HG03342 (cell line): ENCODE measurements around the gene ZNF860.
A peak's percentile ranks its signal among the peaks of the same experiment; 100 is the strongest.
"Not testable (repeated sequence)": the region's sequence is repeated elsewhere in the genome, so short reads cannot be mapped to it uniquely, and the experiment has no call there.

ENCODE experiments used
- ATAC-seq: cut with Tn5 transposase; IDR thresholded peaks from one replicate; pipeline ENCODE4 v1.9.1; 2021; ENCODE audit warnings: mild to moderate bottlenecking, moderate library complexity; ENCODE audit not compliant: unreplicated experiment

Gene ZNF860

DNA sequence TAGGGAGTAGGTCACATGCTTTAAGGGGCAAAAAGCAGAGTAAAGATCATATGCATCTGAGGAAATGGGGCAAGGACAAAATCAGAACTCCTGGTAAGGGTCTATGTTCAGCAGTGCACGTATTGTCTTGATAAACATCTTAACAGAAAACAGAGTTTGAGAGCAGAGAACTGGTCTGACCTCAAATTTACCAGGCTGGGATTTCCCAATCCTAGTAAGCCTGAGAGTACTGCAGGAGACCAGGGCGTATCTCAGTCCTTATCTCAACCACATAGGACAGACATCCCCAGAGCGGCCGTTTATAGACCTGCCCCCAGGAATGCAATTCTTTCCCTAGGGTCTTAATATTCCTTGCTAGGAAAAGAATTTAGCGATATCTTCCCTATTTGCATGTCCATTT lies 13.5 kb downstream of the ZNF860 start:
- ATAC-seq = not testable (repeated sequence)

DNA sequence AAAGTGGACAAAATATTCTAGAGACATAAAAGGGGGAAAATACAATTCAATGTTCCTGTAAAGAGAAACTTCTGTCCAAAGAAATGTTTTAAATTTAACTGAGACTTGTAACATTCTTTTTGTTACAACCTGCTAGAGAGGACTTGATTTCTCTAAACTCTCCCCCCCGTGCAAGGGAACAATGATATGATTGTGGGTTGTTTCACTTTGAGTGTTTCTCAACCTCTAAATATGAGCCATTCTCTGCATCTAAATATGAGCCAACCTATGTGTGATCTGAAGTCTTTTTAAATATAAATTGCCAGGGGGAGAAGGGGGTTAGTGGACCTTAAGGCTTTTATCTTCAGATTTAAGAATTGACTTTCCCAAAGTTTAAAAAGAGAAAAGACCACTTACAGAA lies 14.6 kb downstream of the ZNF860 start:
- no peak for ATAC-seq

- no peak for ATAC-seq
These were observed 15.9 kb downstream of the ZNF860 start for GRCh38 chr3:31997500-31997899.

DNA sequence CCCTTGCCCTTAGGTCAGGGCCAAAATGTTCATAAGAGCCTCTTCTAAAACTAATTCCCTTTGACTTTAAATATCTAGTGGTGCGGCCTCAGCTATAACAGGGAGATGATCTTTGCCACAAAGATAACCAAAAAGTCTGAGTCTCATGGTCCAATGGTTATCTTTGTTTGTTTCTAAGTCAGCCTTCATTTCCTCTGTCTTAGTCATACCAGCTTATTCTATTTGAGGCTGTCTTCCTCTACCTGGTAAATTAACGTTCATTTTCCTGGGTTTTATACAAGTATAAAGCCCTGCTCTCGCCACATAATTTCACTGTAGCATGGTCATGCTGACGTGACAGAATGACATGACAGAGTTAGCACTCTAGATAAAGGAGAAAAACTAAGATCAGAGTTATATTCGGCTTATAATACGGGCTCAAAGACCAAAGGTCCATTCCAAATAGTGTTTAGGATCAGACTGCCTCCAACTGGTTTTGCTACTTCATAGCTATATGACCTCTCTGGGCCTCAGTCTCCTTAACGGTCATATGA lies 18.4 kb downstream of the ZNF860 start:
- no peak for ATAC-seq

GRCh38 chr3:32000877-32001276 lies 19.3 kb downstream of the ZNF860 start:
- no peak for ATAC-seq

- ATAC-seq = no peak
These were observed 21.2 kb downstream of the ZNF860 start for GRCh38 chr3:32002561-32003368.

DNA sequence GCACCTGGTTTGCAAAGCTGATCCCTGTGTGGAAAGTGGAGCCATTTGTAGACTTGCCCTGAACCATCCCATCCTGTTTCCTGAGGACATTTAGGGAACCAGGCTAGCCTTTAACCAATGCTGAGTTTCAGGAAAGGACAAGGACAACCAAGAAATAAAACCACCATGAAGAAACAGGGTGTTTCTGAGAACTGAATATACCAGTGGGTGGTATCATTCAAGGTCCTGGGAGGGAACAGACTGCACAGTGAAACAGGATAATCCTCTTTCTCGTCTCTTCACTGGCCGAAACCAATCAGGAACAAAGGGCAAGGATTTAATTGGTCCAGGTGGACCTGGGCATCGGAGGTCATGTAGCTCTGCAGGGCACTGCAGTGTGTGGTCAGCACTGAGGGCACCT lies 21.8 kb downstream of the ZNF860 start:
- ATAC-seq = no peak

GRCh38 chr3:32004113-32004765 lies 22.7 kb downstream of the ZNF860 start:
- no peak for ATAC-seq

DNA sequence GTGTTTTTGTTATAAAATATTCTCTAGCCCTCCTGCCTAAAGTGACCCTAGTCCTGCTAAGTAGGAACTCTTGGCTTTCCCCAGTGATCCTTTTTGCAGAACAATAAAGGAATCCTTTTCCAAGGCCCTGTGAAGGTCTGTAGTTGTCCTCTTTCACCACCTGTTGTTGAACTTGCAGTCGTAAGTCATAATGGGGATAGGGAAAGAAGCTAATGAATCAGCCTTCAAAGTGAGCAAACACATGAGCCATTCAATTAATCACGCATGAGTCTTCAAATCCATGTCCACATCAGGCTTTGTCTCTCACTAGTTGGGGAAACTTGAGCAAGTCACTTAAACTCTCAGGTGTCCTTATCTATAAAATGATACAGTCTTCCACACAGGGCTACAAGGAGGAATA lies 27.6 kb downstream of the ZNF860 start:
- no peak for ATAC-seq

GRCh38 chr3:32009957-32010356 lies 28.4 kb downstream of the ZNF860 start:
- ATAC-seq = no peak

DNA sequence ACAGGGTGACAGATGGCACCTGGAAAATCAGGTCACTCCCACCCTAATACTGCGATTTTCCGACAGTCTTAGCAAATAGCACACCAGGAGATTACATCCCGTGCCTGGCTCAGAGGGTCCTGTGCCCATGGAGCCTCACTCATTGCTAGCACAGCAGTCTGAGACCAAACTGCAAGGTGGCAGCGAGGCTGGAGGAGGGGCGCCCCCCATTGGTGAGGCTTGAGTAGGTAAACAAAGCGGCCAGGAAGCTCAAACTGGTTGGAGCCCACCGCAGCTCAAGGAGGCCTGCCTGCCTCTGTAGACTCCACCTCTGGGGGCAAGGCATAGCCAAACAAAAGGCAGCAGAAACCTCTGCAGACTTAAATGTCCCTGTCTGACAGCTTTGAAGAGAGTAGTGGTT lies 29.1 kb downstream of the ZNF860 start:
- ATAC-seq = not testable (repeated sequence)

GRCh38 chr3:32015638-32016037 lies 34.1 kb downstream of the ZNF860 start:
- not testable (repeated sequence) for ATAC-seq

- no peak for ATAC-seq
These were observed 35.7 kb downstream of the ZNF860 start for GRCh38 chr3:32017286-32017685.

DNA sequence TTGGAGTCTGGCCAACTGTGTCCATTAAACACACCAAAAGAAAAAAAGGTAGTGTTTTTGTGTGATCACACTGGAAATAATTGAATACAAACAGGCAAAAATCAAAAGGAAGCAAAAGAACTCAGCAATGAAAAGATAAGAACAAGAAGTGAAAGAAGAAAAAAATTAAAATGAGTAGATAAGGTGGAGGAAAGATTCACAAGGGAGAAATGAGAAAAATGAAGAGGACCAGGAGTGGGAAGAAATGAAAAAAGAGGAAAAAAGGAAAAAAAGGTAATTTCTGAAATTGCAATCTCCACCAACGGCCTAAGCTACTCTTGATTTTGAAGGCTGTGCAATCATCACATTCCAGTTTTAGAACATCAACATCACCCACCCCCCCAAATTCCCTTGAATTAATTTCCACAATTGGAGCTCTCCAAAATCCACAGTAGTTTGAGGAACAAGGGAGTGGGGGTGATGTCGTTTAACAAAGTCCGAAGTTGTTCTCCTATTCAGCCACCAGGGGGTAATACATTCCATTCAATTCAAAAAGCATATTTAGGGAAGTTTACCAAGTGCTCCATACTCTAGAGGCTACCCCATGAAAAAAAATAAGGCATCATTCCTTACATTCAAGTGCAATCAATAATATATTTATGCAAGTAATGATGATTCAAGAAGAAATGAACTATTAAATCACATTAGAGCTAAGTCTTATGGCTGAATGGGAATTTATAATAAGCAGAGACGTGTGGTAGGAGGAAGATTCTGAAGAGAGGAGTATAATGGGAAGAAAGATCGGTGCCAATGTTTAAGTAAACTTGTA lies 37.4 kb downstream of the ZNF860 start:
- ATAC-seq = peak; percentile 56

GRCh38 chr3:32021155-32021554 lies 39.6 kb downstream of the ZNF860 start:
- ATAC-seq = no peak

GRCh38 chr3:32021748-32022147 lies 40.2 kb downstream of the ZNF860 start:
- ATAC-seq = no peak

DNA sequence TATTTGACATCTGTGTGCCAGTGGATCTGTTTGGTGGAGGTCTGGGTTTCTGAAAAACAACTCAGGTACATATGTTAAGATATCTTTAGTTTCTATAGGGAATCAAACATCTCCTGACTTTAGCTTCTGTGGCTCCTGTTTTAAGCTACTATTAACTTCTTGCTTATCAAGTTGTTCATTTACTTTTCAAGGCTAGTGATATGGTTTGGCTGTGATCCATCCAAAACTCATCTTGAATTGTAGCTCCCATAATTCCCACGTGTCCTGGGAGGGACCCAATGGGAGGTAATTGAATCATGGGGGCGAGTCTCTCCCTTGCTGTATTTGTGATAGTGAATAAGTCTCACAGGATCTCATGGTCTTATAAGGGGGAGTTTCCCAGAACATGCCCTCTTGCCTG lies 41.4 kb downstream of the ZNF860 start:
- ATAC-seq = no peak

DNA sequence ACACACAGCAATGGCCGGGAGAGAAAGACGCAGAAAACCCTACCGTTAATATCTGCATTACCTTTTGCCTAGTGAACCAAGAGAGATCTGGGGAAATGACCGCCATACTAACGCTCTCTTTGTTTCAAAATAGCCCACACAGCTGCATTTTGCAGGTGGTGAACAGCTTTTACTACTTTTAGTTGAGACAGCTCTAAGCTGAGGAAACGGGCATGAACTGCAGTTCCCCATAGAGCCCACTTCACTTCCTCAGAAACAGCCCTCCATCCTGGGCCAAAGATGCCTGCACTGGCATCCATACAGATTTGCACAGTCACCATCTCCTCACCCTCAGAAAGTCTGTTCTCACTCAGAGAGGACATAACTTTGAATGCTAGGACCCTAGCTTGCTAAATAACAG lies 45.0 kb downstream of the ZNF860 start:
- ATAC-seq = no peak

DNA sequence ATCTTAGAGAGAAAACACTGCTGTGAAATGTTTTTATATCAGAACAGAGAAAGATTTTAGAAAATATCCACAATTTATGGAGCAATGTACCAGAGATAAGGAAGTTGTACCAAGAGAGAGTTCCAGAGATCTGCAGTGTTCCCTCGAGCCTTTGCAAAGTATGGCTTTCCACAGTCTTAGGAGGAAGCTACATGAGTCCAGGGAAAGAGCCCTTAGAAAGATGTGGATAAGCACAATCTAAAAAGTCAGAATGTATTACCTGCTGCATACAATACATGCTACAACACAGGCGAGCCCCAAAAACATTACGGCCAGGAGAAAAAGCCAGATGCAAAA lies 56.4 kb downstream of the ZNF860 start:
- no peak for ATAC-seq

DNA sequence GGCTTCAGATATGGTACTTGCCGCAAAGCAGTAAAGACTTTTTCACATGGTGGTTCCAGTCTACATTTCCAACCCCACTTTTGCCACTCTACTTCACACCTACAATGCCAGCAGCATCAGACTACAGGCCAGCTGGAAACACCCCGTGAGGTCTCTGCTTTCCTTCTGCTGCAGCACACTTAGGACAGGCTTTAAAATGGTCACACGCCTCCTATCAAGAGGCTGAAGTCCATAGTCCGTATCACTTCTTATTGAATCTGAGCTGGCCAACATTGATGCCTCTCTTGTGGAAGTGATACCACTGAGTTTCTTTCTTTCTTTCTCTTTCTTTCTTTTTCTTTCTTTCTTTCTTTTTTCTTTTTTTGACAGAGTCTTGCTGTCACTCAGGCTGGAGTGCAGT lies 59.8 kb downstream of the ZNF860 start:
- no peak for ATAC-seq
